Measurements from ENCODE around the gene CEP112.

DNA sequence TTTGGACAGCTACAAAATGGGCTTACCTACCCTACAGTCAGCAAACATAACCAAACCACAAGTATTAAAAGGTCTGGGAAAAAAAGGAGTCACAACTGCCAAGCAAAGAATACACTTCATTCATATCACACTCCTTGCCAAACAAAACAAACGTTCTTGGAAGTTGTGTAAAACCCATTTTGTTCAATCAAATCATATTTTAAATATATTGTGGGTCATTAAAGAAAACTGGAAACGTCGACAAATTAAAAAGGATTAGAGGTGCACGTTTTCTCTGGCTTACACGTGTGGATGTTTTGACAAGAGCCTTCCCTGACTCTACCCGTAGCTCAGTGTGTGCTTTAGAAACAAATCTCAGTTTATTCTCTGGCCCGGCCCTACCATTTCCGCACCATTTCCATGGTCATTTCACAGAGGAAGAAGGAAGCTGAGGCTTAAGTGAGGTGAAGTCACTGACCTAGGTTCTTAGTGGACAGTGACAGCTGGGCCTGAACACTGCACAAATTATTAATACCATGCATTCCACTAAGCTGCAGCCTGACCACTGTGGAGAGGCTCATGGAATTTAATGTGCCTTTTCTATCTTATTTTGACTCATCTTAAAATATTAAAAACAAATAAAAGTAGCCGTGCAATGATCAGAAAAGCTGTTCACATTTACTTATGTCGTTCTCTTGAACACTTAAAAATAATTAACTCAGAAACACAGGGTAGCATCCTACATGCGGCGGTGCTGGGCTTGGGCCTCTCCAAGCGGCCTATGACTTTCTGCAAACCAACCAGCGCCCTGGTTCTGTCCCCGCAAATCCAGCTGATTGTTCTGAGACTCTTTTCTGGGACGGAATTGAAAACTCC, 968 bp downstream of the CEP112 start:
- TF ChIP-seq TSHZ2 (CRISPR knock-in tag; IDR thresholded peaks at IDR 0.05) (no peak), ZFP3 (CRISPR knock-in tag; IDR thresholded peaks at IDR 0.05) (no peak), ZFP30 (CRISPR knock-in tag; IDR thresholded peaks at IDR 0.05) (no peak), PATZ1 (CRISPR knock-in tag; IDR thresholded peaks at IDR 0.05; ENCODE audit: borderline replicate concordance) (no peak), ARNTL (CRISPR knock-in tag; IDR thresholded peaks at IDR 0.05; ENCODE audit: borderline replicate concordance, low read depth) (no peak), ZC3H10 (CRISPR knock-in tag; IDR thresholded peaks at IDR 0.05) (no peak), SNAI2 (CRISPR knock-in tag; IDR thresholded peaks at IDR 0.05) (no peak), ZNF565 (CRISPR knock-in tag; conservative IDR thresholded peaks at IDR 0.05; ENCODE audit: low read depth) (no peak), PPARA (CRISPR knock-in tag; IDR thresholded peaks at IDR 0.05; ENCODE audit: borderline replicate concordance) (no peak), ZNF8 (CRISPR knock-in tag; IDR thresholded peaks at IDR 0.05) (no peak), ESRRG (CRISPR knock-in tag; IDR thresholded peaks at IDR 0.05) (no peak), TOX (CRISPR knock-in tag; IDR thresholded peaks at IDR 0.05; ENCODE audit: borderline replicate concordance) (no peak), OSR1 (CRISPR knock-in tag; IDR thresholded peaks at IDR 0.05) (no peak)
- TF ChIP-seq, protein P1, sequence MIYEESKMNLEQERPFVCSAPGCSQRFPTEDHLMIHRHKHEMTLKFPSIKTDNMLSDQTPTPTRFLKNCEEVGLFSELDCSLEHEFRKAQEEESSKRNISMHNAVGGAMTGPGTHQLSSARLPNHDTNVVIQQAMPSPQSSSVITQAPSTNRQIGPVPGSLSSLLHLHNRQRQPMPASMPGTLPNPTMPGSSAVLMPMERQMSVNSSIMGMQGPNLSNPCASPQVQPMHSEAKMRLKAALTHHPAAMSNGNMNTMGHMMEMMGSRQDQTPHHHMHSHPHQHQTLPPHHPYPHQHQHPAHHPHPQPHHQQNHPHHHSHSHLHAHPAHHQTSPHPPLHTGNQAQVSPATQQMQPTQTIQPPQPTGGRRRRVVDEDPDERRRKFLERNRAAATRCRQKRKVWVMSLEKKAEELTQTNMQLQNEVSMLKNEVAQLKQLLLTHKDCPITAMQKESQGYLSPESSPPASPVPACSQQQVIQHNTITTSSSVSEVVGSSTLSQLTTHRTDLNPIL (CRISPR knock-in tag; IDR thresholded peaks at IDR 0.05; ENCODE audit: low read depth), result no peak
